Heart left ventricle (tissue), 16 donors: Measurements from ENCODE around the gene RBM47. TPM values are rescaled to one million over a fixed set of nuclear protein-coding genes. Genes with fewer than 3 reads are reported as not detected.

ENCODE experiments used
- ATAC-seq, 4 donors: fragments of 200-7000 bp; cut with Tn5 transposase; one replicate each; pipeline ENCODE4 v1.9.1; 2020 to 2022; ENCODE audit warnings: moderate library complexity in 4 of 4, mild to moderate bottlenecking in 3 of 4, moderate number of reproducible peaks in 1 of 4
- DNase-seq, 5 donors: peaks; one replicate each; pipeline ENCODE4 v3.0.0-alpha.2; 2020
- H3K27ac ChIP-seq, 12 donors: fragments of 200-600 bp; sonication (generic) in 4 of 12; one replicate each; pipeline versions ENCODE4 v1.5.0 to v1.8.0; 2016 to 2022; ENCODE audit warnings: mild to moderate bottlenecking in 2 of 12
- H3K27me3 ChIP-seq, 9 donors: fragments of 200-600 bp; sonication (generic) in 2 of 9; one replicate each; pipeline versions ENCODE4 v1.5.1 to v1.8.0; 2016 to 2022; ENCODE audit warnings: mild to moderate bottlenecking in 3 of 9
- H3K36me3 ChIP-seq, 9 donors: fragments of 200-600 bp; sonication (generic) in 2 of 9; one replicate each; pipeline versions ENCODE4 v1.5.0 to v1.8.0; 2018 to 2022; ENCODE audit warnings: mild to moderate bottlenecking in 2 of 9
- H3K4me1 ChIP-seq, 12 donors: fragments of 200-600 bp; sonication (generic) in 4 of 12; one replicate each; pipeline versions ENCODE4 v1.5.0 to v1.8.0; 2016 to 2022; ENCODE audit warnings: mild to moderate bottlenecking in 3 of 12
- H3K4me3 ChIP-seq, 12 donors: fragments of 200-600 bp; sonication (generic) in 4 of 12; one replicate each; pipeline versions ENCODE4 v1.5.0 to v1.8.0; 2017 to 2022; ENCODE audit warnings: mild to moderate bottlenecking in 9 of 12, moderate library complexity in 4 of 12
- H3K9me3 ChIP-seq, 12 donors: fragments of 200-600 bp; sonication (generic) in 4 of 12; one replicate each; pipeline versions ENCODE4 v1.5.0 to v1.8.0; 2016 to 2022; ENCODE audit warnings: mild to moderate bottlenecking in 1 of 12
- POLR2A ChIP-seq, 2 donors: fragments of 450-650 bp; IDR thresholded peaks; one replicate each; pipeline ENCODE4 v1.6.1; 2017; ENCODE audit warnings: antibody characterized with exemption in 2 of 2, mild to moderate bottlenecking in 2 of 2, moderate library complexity in 2 of 2
- WGBS, 4 donors: extraction: QIAGEN DNeasy Blood & Tissue Kit in 2 of 4; methylation state at CpG; one replicate each; pipeline versions ENCODE4 v1.1.5 to v1.1.7; 2013 to 2018; 5-methylcytosine and 5-hydroxymethylcytosine counted together
- intact Hi-C, 10 donors: fragments of 100-400 bp; cut with DNase I; formaldehyde crosslinking; loops; one replicate each; pipeline versions ENCODE4 v1.11.1 to v1.14.2; 2022
- polyA plus RNA-seq, 2 donors: library from polyadenylated mRNA; stranded (reverse); fragments of 200-250 nt; gene quantifications; one replicate each; pipeline ENCODE4 v1.2.3, GENCODE V29; 2013
- total RNA-seq, 9 donors: library from RNA; depleted of rRNA in 2 of 9; stranded (reverse); fragments of >200 nt in 2 of 9; fragmentation: NEBNext Ultra II Directional in 3 of 9; extraction: Animal tissue kit (Norgen Biotek cat#: 25700) in 3 of 9; gene quantifications; one replicate each; pipeline versions ENCODE4 v1.1.0 to v1.2.4, GENCODE V29; 2016 to 2023
- TF ChIP-seq, protein P1 (sequence below), 12 donors: fragments of 200-600 bp; sonication (generic) in 4 of 12; IDR thresholded peaks; one replicate each; pipeline versions ENCODE4 v1.5.0 to v1.8.0; 2018 to 2022; ENCODE audit warnings: antibody characterized with exemption in 12 of 12, mild to moderate bottlenecking in 5 of 12
- donor health status: ischemic (EF 13 %, LVEDD 7.1; RV severe dilation, severe dysfunction).
- donor health status: healthy with polysubstance abuse.
- donor health status: DM: no; HTN: yes; CAD: no.
- donor health status: DM: no; HTN: no; CAD: no.
- donor health status: ischemic (EF 25% LVEDD 6.9; RV normal size, moderate dysfunction).
- donor health status: ischemic (EF 25% LVEDD 5.7; RV mildly dilated, moderate dysfunction).
- donor health status: healthy.
- donor health status: DM: yes; HTN: yes; CAD: no.
- donor health status: ischemic (EF 35%, LVEDD 5.7; RV mildly dilated, moderate dysfunction).
- donor health status: nonischemic (EF 11% LVEDD 7.7; RV severe dilation, severe dysfunction).
- donor health status: DM: yes; HTN: yes; CAD: no.
- donor health status: PGD.
- donor health status: ischemic (EF 29% LVEDD 5.4; RV normal size, mild dysfunction).
- donor health status: nonischemic (EF 23%, LVEDD 6.1; RV moderate dilation, normal function).

Gene RBM47
- total and polyA plus RNA-seq, 11 donors, result 0.50 to 29.9 (median 3.5) TPM

DNA sequence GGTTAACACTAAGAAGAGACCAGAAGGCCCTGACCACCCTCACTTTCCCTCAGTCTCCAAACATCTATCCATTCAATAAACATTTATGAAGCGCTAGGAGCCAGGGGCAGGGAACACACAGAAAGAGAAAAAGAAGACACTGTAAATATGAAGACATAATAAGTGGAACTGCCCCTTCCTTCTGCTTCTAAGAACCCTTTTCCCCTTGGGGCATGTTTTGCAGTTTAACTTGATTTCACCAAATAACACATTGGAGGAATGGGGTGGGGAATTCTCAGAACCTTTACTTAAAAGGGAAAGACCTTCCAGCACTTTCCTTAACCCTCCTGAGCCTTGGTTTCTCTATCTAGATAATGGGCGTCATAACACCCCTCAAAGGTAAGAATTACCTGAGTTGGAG lies 42.3 kb downstream of the RBM47 start:
- WGBS, 4 donors, result 87 to 92% (median 88%) methylated on average over 2 of the region's 2 CpGs
- intact Hi-C loops, result no loop called here
- Histone ChIP-seq H3K4me1 (peaks cover 0 to 40% (median 0%) of the 10 kb centered on the region in 12 donors), H3K4me3 (no peak overlapping the region), H3K27me3 (peaks cover 0 to 7% (median 0%) of the 10 kb centered on the region in 9 donors), H3K36me3 (no peaks in the 10 kb centered on the region), H3K27ac (peak overlapping the region in 3 of 12 donors; percentile 24 to 85 (median 24)), H3K9me3 (peaks cover 0 to 3% (median 0%) of the 10 kb centered on the region in 12 donors)
- ATAC-seq (no peak), DNase-seq (no peak)
- TF ChIP-seq, protein P1, sequence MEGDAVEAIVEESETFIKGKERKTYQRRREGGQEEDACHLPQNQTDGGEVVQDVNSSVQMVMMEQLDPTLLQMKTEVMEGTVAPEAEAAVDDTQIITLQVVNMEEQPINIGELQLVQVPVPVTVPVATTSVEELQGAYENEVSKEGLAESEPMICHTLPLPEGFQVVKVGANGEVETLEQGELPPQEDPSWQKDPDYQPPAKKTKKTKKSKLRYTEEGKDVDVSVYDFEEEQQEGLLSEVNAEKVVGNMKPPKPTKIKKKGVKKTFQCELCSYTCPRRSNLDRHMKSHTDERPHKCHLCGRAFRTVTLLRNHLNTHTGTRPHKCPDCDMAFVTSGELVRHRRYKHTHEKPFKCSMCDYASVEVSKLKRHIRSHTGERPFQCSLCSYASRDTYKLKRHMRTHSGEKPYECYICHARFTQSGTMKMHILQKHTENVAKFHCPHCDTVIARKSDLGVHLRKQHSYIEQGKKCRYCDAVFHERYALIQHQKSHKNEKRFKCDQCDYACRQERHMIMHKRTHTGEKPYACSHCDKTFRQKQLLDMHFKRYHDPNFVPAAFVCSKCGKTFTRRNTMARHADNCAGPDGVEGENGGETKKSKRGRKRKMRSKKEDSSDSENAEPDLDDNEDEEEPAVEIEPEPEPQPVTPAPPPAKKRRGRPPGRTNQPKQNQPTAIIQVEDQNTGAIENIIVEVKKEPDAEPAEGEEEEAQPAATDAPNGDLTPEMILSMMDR (IDR thresholded peaks at IDR 0.05), result no peak
- TF ChIP-seq POLR2A (IDR thresholded peaks at IDR 0.05), result no peak

DNA sequence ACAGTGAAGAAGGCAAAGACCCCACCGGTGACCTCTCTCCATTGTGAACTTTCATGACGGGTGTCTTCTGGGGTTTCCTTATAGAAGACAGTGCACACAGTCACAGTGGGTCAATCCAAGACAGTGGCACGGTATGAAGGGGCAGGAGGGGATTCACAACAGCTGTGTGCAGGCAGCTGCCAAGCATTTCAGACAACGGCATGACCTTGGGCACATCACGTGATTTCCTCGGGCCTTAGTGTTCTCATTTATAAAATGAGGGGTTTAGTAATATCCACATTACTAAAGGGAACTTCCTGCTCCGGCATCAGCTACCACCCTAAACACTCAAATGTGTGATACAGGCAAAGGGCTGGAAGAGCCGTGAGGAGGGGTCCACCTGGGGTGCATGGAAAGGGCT lies 42.9 kb downstream of the RBM47 start:
- ATAC-seq (peak; percentile 33 to 48 (median 38)), DNase-seq (peak in 2 of 5 donors; percentile 36 to 41)
- H3K9me3 ChIP-seq, result peaks cover 0 to 2% (median 0%) of the 10 kb centered on the region in 12 donors
- H3K27me3 ChIP-seq, result peaks cover 0 to 7% (median 0%) of the 10 kb centered on the region in 9 donors
- 52 to 58% (median 54%) methylated on average over 8 of the region's 8 CpGs for WGBS, 4 donors
- intact Hi-C loops, result no loop called here
- no peaks in the 10 kb centered on the region for H3K36me3 ChIP-seq
- H3K4me3 ChIP-seq, result no peak overlapping the region
- peaks cover 0 to 40% (median 0%) of the 10 kb centered on the region in 12 donors for H3K4me1 ChIP-seq
- TF ChIP-seq POLR2A (IDR thresholded peaks at IDR 0.05), result no peak
- peak overlapping the region in 2 of 12 donors; percentile 24 to 85 for H3K27ac ChIP-seq

DNA sequence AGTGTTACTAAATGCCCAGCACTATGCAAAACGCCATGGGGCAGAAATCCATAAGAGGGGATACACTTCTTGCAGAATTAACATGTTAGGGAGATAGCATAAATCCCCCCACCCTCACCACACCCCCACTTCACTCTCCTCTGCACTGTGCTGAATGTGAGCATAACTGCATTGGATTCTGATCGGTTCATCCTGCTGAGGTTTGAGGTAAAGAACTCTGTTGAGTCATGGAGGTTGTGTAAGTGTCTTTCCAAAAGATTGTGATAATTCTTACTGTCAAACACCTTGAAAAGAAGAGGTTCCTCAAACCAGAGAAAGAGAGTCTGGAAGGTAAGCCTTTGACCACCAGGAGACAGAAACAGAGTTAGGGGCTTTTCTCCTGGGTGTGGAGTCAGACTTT lies 43.6 kb downstream of the RBM47 start:
- TF ChIP-seq, protein P1 (IDR thresholded peaks at IDR 0.05), result no peak
- TF ChIP-seq POLR2A (IDR thresholded peaks at IDR 0.05), result no peak
- WGBS, 4 donors, result 74 to 92% (median 81%) methylated on average over 2 of the region's 2 CpGs
- H3K36me3 ChIP-seq, result no peaks in the 10 kb centered on the region
- no peak for DNase-seq
- H3K4me1 ChIP-seq, result peaks cover 0 to 40% (median 0%) of the 10 kb centered on the region in 12 donors
- H3K4me3 ChIP-seq, result no peak overlapping the region
- intact Hi-C loops, result no loop called here
- no peaks in the 10 kb centered on the region for H3K9me3 ChIP-seq
- peak in 1 of 4 donors; percentile 36 for ATAC-seq
- peak overlapping the region in 1 of 12 donors; percentile 85 for H3K27ac ChIP-seq
- peaks cover 0 to 7% (median 0%) of the 10 kb centered on the region in 9 donors for H3K27me3 ChIP-seq

- no peaks in the 10 kb centered on the region for H3K9me3 ChIP-seq
- no peak for ATAC-seq
- DNase-seq, result no peak
- H3K27ac ChIP-seq, result peak overlapping the region in 1 of 12 donors; percentile 85
- TF ChIP-seq POLR2A (IDR thresholded peaks at IDR 0.05), result no peak
- TF ChIP-seq, protein P1 (IDR thresholded peaks at IDR 0.05), result no peak
- H3K4me3 ChIP-seq, result no peak overlapping the region
- peaks cover 0 to 7% (median 0%) of the 10 kb centered on the region in 9 donors for H3K27me3 ChIP-seq
- intact Hi-C loops, result no loop called here
- peaks cover 0 to 40% (median 0%) of the 10 kb centered on the region in 12 donors for H3K4me1 ChIP-seq
- WGBS, 4 donors, result 71 to 77% (median 74%) methylated on average over 8 of the region's 8 CpGs
- no peaks in the 10 kb centered on the region for H3K36me3 ChIP-seq
Measured at GRCh38 chr4:40585201-40585799, 44.4 kb downstream of the RBM47 start.
